HepG2 (cell line): Measurements from ENCODE around the gene TRPT1. TPM values are rescaled to one million over a fixed set of nuclear protein-coding genes. Genes with fewer than 3 reads are reported as not detected.

ENCODE experiments used
- CCAR2 ChIP-seq: fragments of 200-400 bp; formaldehyde crosslinking; optimal IDR thresholded peaks from 2 replicates; pipeline ENCODE3; 2018; ENCODE audit warnings: low read depth, mild to moderate bottlenecking, low read length, moderate library complexity
- DPF2 ChIP-seq: sonication (generic); formaldehyde crosslinking; IDR thresholded peaks from 2 replicates; pipeline ENCODE4 v1.4.0; 2020; ENCODE audit warnings: mild to moderate bottlenecking, low read depth, missing genetic modification reagents, borderline replicate concordance
- FOSL2 ChIP-seq: sonication (generic); formaldehyde crosslinking; IDR thresholded peaks from 2 replicates; pipeline ENCODE4 v1.4.0; 2020; ENCODE audit warnings: missing genetic modification reagents
- GABPA ChIP-seq, 2 experiments: IDR thresholded peaks; 2 replicates each; pipeline ENCODE4 v1.6.1; 2011 to 2016; ENCODE audit warnings: low read depth in 2 of 2, low read length in 1 of 2, missing biosample characterization in 1 of 2, missing genetic modification characterization in 1 of 2
- GATAD2A ChIP-seq: IDR thresholded peaks from 2 replicates; pipeline ENCODE4 v1.6.1; 2016
- NR2F2 ChIP-seq: IDR thresholded peaks from 2 replicates; pipeline ENCODE4 v1.6.1; 2012; ENCODE audit warnings: low read depth, inconsistent platforms, borderline replicate concordance
- PRDM15 ChIP-seq: sonication (generic); formaldehyde crosslinking; IDR thresholded peaks from 2 replicates; pipeline ENCODE4 v1.4.0; 2020; ENCODE audit warnings: missing genetic modification reagents
- SALL1 ChIP-seq: sonication (generic); formaldehyde crosslinking; IDR thresholded peaks from 2 replicates; pipeline ENCODE4 v1.8.0; 2022; ENCODE audit warnings: mild to moderate bottlenecking, missing genetic modification reagents
- SP1 ChIP-seq, 2 experiments: fragments of 450-650 bp in 1 of 2; sonication (generic) in 1 of 2; formaldehyde crosslinking in 1 of 2; IDR thresholded peaks; 2 replicates each; pipeline versions ENCODE4 v1.4.0 to v1.6.1; 2016 to 2020; ENCODE audit warnings: missing genetic modification reagents in 1 of 2
- TAF1 ChIP-seq: sonication (generic); formaldehyde crosslinking; IDR thresholded peaks from 2 replicates; pipeline ENCODE4 v1.4.0; 2020; ENCODE audit warnings: missing genetic modification reagents
- ZKSCAN5 ChIP-seq: sonication (generic); formaldehyde crosslinking; IDR thresholded peaks from 2 replicates; pipeline ENCODE4 v1.5.1; 2020; ENCODE audit warnings: mild to moderate bottlenecking, missing genetic modification reagents
- ZNF235 ChIP-seq: sonication (generic); formaldehyde crosslinking; IDR thresholded peaks from 2 replicates; pipeline ENCODE4 v1.8.1; 2023; ENCODE audit warnings: mild to moderate bottlenecking, missing genetic modification reagents, borderline replicate concordance
- ZNF572 ChIP-seq: sonication (generic); formaldehyde crosslinking; IDR thresholded peaks from 2 replicates; pipeline ENCODE4 v1.5.1; 2020; ENCODE audit warnings: mild to moderate bottlenecking, missing genetic modification reagents
- ZNF652 ChIP-seq: IDR thresholded peaks from 2 replicates; pipeline ENCODE4 v1.6.1; 2016; ENCODE audit warnings: low read depth, borderline replicate concordance
- polyA plus RNA-seq, 8 experiments: library from polyadenylated mRNA; depleted of rRNA in 3 of 8; stranded (reverse) in 7 of 8; unstranded in 1 of 8; fragments of >200 nt; fragmentation: Illumina TruSeq in 4 of 8; extraction: Trizol in 4 of 8; gene quantifications; 2 replicates each; pipeline versions ENCODE4 v1.2.1 to v1.2.3, GENCODE V29; 2011 to 2016; ENCODE audit warnings: low read depth in 4 of 8, missing spikeins in 1 of 8, mixed read lengths in 1 of 8; ENCODE audit not compliant: insufficient read depth in 1 of 8
- total RNA-seq, 5 experiments: library from RNA; depleted of rRNA; stranded (reverse); fragments of >200 nt; fragmentation: Illumina TruSeq; extraction: Trizol; gene quantifications; 2 replicates each; pipeline ENCODE4 v1.2.3, GENCODE V29; 2016; ENCODE audit warnings: low read depth in 1 of 5
- TF ChIP-seq, protein P1 (sequence below): sonication (generic); formaldehyde crosslinking; IDR thresholded peaks from 2 replicates; pipeline ENCODE4 v1.4.0; 2020; ENCODE audit warnings: missing genetic modification reagents
- TF ChIP-seq, protein P2 (sequence below): sonication (generic); formaldehyde crosslinking; IDR thresholded peaks from 2 replicates; pipeline ENCODE4 v1.4.0; 2020; ENCODE audit warnings: mild to moderate bottlenecking, missing genetic modification reagents
- TF ChIP-seq, protein P3 (sequence below): sonication (generic); formaldehyde crosslinking; IDR thresholded peaks from 2 replicates; pipeline ENCODE4 v1.8.0; 2022; ENCODE audit warnings: missing genetic modification reagents, mild to moderate bottlenecking, inconsistent platforms, borderline replicate concordance

The TRPT1 gene
- total and polyA plus RNA-seq, 2 of the 13 experiments (the other 11 are each of a cell fraction or from before 2014, with no cell fraction given): 24.8 to 40.7 TPM

- TF ChIP-seq PRDM15 (CRISPR knock-in tag) (no peak), ZKSCAN5 (CRISPR knock-in tag) (no peak), SALL1 (peak; percentile 72), SP1 (IDR thresholded peaks at IDR 0.05) (no peak), SP1 (CRISPR knock-in tag; IDR thresholded peaks at IDR 0.05) (no peak), TAF1 (CRISPR knock-in tag) (no peak), ZNF235 (CRISPR knock-in tag) (no peak), ZNF572 (no peak), CCAR2 (no peak), NR2F2 (no peak), FOSL2 (CRISPR knock-in tag) (no peak), GATAD2A (CRISPR knock-in tag) (peak; percentile 73), DPF2 (CRISPR knock-in tag) (no peak), ZNF652 (CRISPR knock-in tag) (no peak), GABPA (IDR thresholded peaks at IDR 0.05; ENCODE audit: low read depth, low read length) (no peak), GABPA (CRISPR knock-in tag; IDR thresholded peaks at IDR 0.05; ENCODE audit: low read depth) (peak; percentile 20; the same call in 1 of the 2 replicates)
- TF ChIP-seq, protein P1, sequence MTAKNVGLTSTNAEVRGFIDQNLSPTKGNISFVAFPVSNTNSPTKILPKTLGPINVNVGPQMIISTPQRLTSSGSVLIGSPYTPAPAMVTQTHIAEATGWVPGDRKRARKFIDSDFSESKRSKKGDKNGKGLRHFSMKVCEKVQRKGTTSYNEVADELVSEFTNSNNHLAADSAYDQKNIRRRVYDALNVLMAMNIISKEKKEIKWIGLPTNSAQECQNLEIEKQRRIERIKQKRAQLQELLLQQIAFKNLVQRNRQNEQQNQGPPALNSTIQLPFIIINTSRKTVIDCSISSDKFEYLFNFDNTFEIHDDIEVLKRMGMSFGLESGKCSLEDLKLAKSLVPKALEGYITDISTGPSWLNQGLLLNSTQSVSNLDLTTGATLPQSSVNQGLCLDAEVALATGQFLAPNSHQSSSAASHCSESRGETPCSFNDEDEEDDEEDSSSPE: no peak
- TF ChIP-seq, protein P2, sequence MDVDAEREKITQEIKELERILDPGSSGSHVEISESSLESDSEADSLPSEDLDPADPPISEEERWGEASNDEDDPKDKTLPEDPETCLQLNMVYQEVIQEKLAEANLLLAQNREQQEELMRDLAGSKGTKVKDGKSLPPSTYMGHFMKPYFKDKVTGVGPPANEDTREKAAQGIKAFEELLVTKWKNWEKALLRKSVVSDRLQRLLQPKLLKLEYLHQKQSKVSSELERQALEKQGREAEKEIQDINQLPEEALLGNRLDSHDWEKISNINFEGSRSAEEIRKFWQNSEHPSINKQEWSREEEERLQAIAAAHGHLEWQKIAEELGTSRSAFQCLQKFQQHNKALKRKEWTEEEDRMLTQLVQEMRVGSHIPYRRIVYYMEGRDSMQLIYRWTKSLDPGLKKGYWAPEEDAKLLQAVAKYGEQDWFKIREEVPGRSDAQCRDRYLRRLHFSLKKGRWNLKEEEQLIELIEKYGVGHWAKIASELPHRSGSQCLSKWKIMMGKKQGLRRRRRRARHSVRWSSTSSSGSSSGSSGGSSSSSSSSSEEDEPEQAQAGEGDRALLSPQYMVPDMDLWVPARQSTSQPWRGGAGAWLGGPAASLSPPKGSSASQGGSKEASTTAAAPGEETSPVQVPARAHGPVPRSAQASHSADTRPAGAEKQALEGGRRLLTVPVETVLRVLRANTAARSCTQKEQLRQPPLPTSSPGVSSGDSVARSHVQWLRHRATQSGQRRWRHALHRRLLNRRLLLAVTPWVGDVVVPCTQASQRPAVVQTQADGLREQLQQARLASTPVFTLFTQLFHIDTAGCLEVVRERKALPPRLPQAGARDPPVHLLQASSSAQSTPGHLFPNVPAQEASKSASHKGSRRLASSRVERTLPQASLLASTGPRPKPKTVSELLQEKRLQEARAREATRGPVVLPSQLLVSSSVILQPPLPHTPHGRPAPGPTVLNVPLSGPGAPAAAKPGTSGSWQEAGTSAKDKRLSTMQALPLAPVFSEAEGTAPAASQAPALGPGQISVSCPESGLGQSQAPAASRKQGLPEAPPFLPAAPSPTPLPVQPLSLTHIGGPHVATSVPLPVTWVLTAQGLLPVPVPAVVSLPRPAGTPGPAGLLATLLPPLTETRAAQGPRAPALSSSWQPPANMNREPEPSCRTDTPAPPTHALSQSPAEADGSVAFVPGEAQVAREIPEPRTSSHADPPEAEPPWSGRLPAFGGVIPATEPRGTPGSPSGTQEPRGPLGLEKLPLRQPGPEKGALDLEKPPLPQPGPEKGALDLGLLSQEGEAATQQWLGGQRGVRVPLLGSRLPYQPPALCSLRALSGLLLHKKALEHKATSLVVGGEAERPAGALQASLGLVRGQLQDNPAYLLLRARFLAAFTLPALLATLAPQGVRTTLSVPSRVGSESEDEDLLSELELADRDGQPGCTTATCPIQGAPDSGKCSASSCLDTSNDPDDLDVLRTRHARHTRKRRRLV (CRISPR knock-in tag): no peak
- TF ChIP-seq, protein P3, sequence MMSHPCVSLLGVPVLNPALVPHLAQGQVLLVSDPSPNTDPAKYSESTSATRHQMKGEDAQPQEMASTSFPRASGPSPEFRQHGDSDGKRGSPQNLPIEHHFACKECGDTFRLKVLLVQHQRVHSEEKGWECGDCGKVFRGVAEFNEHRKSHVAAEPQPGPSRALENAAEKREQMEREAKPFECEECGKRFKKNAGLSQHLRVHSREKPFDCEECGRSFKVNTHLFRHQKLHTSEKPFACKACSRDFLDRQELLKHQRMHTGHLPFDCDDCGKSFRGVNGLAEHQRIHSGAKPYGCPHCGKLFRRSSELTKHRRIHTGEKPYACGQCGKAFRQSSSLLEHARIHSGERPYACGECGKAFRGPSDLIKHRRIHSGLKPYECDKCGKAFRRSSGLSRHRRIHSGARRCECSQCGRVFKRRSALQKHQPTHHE (CRISPR knock-in tag): no peak
Measured at GRCh38 chr11:64218628-64219353, 7.2 kb downstream of the TRPT1 start (continued).
